Measurements from ENCODE around the gene AXIN1. TPM values are rescaled to one million over a fixed set of nuclear protein-coding genes. Genes with fewer than 3 reads are reported as not detected.

The AXIN1 gene
- total RNA-seq, 4 donors from 2014 or later: 11.1 to 19.0 (median 15.0) TPM

- TF ChIP-seq, protein P1, sequence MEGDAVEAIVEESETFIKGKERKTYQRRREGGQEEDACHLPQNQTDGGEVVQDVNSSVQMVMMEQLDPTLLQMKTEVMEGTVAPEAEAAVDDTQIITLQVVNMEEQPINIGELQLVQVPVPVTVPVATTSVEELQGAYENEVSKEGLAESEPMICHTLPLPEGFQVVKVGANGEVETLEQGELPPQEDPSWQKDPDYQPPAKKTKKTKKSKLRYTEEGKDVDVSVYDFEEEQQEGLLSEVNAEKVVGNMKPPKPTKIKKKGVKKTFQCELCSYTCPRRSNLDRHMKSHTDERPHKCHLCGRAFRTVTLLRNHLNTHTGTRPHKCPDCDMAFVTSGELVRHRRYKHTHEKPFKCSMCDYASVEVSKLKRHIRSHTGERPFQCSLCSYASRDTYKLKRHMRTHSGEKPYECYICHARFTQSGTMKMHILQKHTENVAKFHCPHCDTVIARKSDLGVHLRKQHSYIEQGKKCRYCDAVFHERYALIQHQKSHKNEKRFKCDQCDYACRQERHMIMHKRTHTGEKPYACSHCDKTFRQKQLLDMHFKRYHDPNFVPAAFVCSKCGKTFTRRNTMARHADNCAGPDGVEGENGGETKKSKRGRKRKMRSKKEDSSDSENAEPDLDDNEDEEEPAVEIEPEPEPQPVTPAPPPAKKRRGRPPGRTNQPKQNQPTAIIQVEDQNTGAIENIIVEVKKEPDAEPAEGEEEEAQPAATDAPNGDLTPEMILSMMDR (IDR thresholded peaks at IDR 0.05; ENCODE audit: low read depth): no peak
These were observed 98.1 kb downstream of the AXIN1 start for GRCh38 chr16:254461-254860.

GRCh38 chr16:253833-254232, 98.7 kb downstream of the AXIN1 start:
- TF ChIP-seq, protein P1 (IDR thresholded peaks at IDR 0.05; ENCODE audit: low read depth): no peak

DNA sequence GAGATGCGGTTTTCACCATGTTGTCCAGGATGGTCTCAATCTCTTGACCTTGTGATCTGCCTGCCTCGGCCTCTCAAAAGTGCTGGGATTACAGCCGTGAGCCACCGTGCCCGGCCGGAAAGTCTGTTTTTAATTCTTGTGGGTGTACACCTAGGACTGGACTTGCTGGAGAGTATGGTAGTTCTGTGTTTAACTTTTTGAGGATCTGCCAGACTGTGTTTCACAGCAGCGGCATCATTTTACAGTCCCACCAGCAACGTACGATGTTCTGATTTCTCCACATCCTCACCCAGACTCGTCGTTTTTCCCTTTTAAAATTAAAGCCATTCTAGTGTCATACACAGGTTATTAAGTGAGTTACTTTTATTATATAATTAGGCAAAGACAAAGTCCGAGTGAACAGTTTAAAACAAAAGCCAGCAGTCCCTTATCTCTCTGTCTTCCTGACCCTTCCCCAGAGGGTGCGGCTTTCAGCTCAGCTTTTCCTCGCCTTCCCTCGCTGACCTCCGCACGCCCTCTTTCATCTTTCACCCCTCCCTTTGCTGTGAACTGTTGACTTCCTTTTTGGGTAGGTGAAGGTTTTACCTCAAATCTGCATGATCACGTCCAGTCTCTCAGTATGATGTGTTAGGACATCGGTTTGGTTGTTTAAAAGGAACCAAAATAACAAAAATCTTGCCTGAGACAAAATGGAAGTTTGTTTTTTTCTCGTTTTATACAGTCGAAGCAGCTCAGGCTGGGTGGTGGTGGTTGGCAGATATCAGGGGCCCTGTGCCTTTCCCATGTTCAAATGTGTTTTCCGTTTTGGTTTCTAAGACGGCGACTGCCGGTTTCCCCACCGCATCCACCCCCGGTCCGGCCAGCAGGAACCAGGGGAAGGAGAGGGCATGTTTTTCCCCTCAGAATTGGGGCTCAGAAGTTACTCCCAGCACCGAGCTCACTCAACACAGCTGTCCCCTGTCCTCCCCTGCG, 99.9 kb downstream of the AXIN1 start:
- TF ChIP-seq, protein P1 (IDR thresholded peaks at IDR 0.05; ENCODE audit: low read depth): no peak

DNA sequence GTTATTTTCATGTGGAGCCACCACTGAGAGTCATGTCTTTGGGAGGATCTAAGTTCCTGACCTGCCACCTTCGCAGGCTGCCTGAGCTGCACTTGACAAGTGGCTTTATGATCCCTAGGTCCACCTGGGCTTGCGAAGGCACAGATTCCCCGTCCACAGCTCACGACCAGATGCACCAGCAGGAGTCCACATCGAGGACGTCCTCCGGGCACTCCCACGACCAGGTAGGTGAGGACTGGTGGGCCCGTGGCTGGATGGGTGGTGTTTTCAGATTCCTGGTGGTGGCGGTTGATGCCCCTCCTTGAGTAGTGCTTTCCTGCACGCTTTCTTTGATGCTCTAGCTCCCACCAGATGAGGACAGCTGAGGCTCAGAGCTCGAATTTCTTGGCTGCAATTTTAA, 103.1 kb downstream of the AXIN1 start:
- TF ChIP-seq, protein P1 (IDR thresholded peaks at IDR 0.05; ENCODE audit: low read depth): no peak

DNA sequence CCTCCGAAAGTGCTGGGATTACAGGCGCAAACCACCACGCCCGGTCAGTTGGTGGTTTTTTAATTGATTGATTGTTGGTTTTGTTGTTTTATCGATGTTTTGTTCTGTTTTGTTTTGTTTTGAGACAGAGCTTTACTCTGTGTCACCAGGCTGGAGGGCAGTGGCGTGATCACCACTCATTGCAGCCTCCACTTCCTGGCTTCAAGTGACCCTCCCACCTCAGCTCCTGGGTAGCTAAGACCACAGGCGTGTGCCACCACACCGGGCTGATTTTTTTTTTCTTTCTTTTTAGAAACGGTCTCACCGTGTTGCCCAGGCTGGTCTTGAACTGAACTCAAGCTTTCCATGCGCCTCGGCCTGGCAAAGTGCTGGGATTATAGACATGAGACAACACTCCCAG, 105.5 kb downstream of the AXIN1 start:
- TF ChIP-seq, protein P1 (IDR thresholded peaks at IDR 0.05; ENCODE audit: low read depth): no peak

DNA sequence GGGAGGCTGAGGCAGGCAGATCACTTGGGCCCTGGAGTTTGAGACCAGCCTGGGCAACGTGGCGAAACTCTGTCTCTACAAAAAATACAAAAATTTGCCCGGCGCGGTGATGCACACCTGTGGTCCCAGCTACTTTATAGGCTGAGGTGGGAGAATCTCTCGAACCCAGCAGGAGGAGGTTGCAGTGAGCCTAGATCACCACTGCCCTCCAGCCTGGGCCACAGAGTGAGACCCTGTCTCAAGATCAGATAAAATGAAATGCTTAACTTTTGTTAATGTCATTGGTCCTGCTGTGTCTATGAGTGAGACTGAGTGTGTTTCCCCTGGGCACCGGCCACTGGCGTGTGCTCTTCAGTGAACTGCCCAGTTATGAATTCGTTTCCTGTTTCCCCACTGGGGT, 107.4 kb downstream of the AXIN1 start:
- TF ChIP-seq, protein P1 (IDR thresholded peaks at IDR 0.05; ENCODE audit: low read depth): no peak

GRCh38 chr16:243348-243747, 109.2 kb downstream of the AXIN1 start:
- TF ChIP-seq, protein P1 (IDR thresholded peaks at IDR 0.05; ENCODE audit: low read depth): no peak
